Renal cortex interstitium (tissue), 11 donors: ENCODE measurements around the gene WIPF1. TPM values are rescaled to one million over a fixed set of nuclear protein-coding genes. Genes with fewer than 3 reads are reported as not detected.

Source experiments
- DNase-seq, 11 donors: peaks; one replicate each; pipeline ENCODE4 v3.0.0-alpha.2; 2013; ENCODE audit warnings: low read depth in 9 of 11, low spot score in 4 of 11; ENCODE audit errors: extremely low read depth in 1 of 11
- polyA plus RNA-seq, 3 donors: library from polyadenylated mRNA; unstranded; fragments of 120-200 nt; gene quantifications; one replicate each; pipeline ENCODE4 v1.2.1, GENCODE V29; 2013; ENCODE audit not compliant: insufficient read length in 3 of 3

WIPF1 gene
- polyA plus RNA-seq, 3 donors = 25.1 to 30.1 (median 25.3) TPM

DNA sequence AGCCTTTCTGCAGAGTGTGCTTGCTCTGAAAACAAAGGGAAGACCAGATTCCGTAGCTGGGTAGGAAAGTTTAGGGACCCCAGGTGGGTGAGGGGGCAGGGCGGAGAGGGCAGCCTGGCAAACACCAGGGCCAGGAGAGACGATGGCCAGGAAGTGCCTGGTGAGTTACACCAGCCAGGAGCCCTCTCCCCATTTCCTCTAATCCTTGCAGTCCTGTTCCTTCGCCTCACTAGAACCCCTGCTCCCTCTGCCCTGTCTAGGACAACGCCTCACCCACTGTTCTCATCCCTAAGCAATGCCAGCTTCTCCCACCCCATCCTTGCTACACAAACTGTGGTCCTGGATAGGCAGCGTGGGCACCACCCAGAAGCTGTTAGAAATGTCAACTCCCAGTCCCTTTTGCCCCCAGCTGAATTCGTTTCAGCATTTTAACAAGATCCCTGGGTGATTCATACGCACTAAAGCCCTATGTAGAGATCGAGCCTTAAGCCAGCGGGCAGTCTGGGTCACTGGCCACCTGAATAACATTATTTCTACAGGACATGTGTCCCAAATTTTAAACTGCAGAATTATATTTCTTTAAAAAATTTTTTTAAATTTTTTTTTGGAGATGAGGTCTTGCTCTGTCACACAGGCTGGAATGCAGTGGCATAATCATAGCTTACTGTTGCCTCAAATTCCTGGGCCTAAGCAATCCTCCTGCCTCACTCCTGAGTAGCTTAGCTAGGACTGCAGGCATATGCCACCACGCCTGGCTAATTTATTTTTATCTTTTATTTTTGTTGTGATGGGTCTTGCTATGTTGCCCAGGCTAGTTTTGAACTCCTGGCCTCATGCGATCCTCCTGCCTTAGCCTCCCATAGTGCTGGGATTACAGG lies 10.9 kb downstream of the WIPF1 start:
- DNase-seq = no peak

DNA sequence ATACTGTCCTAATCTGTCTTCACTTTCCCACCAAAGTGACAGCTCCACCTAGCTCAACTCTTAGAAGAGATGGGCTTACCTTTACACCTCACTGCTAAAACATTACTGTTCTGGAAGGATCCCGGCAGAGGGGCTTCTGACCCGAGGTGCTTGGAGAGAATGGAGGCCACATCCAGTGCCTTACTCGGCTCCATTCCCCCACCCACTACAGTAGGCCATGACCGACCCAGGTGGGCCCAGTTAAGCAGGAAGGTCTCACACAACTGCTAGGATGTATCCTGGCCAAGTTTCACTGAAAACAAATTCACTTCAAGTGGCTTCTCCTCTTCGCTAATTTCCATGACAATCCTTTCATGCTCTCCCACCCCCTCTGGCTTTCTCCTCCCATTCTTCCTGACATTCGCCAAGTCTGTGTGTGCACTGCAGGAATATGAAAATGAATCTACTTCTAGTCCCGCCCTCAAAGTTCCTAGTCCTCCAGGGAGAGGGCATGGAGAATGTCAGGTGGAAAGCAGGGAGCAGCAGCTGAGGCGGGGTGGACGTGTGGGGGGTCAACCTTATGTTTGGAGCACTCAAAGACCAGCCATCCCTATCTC lies 11.8 kb downstream of the WIPF1 start:
- DNase-seq = no peak

DNA sequence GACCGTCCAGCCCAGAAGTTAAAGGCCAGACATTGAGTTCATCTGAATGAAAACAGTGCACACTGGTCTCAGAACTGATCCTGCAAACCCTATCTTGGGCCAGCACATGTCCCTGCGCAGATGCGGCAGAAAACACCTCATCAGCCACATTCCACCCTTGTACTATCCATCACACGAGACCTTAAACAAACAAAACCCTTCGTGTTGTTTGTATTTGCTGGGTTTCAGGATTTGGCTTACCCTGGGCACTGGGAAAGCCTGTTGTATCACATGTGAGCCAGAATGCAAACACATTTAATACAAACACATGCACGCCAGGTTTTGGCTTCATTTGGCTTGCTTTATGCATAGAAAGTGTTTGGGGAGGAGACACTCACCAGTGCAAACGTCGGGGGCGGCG lies 12.5 kb downstream of the WIPF1 start:
- DNase-seq = no peak

DNA sequence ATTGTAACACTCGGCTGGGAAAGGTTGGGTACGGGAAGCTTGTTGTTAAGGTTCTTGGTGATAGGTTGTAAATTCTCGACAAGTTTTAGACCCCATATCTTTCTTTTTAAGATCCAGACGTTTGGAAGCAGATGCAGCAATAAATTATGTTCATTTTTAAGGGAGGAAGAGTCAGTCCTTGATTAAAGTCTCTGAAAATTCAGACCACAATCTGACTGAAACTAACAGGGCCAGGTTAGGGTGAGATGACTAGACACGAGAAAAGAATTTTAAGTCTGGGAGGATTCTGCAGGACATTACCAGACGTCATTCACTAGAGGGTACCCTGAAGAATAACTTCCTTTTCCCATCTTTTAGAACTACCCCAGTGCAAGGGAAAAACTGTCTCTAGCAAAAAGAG lies 16.1 kb downstream of the WIPF1 start:
- no peak for DNase-seq

DNA sequence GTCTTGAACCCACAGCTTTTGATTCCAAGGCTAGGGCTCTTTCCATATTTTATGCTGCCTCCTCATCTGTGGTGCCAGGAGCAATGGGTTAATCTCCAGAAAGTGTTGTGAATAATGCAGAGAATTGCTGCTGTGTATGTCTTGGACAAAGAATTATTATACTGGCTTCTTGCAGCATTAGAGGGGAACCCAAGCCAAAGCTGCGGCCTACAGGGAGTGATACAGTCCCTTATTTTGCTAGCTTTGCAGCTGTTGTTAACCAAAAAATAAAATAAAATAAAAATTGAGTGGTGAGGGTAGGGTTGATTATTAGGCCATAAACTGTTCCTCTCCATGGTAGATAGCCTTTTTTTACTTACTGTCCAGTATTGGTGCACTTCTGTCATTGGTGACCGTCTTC lies 16.7 kb downstream of the WIPF1 start:
- no peak for DNase-seq

DNA sequence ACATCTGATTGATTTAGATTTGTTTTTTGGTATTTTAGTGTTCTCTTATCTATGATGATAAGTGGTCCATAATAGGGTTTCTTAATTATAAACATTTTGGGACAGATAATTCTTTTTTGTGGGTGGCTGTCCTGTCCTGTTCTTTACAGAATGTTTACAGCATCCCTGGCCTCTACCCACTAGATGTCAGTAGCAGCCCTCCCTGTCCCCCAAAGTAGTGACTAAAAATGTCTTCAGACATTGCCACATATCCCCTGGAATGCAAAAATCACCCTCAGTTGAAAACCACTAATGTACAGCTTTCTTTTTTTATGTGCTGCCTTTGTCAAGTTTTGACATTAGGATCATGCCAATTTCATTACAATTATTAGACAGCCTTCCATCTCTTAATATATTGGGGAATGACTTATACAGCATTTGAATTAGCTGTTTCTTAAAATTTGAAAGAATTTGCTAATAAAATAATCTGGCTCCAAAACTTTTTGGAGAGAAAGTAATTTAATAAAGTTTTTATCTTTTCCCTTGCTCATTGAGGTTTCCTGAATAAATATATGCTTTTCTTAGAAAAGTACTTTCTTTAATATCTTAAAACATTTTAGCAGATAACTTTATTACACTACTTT lies 19.5 kb downstream of the WIPF1 start:
- DNase-seq = no peak

DNA sequence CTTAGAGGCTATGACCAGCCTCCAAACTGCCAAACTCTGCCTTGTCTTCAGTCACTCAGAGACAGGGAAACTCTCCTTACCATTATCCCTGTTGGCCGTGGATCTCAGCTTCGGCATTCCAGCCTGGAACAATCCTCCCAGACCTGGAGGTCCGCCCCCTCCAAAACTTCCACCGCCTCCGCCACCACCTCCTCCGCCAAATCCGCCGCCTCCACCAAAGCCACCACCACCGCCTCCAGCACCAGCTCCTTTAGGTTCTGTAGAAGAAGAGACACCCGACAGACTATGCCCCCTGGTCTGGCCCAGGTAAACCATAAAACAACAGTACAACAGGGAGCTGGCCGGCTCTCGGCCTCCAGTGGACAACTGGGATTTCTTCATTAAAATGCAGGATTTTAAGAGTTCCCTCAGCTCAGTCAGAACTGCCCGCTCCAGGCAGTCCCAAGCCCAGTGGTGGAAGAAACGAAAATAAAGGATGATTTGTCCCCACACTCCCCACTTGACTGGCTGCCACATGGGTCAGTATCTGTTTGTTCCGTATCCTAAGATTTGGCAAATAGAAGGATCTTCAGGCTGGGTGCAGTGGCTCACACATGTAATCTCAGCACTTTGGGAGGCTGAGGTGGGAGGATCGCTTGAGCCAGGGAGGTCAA lies 22.4 kb downstream of the WIPF1 start:
- DNase-seq = no peak

DNA sequence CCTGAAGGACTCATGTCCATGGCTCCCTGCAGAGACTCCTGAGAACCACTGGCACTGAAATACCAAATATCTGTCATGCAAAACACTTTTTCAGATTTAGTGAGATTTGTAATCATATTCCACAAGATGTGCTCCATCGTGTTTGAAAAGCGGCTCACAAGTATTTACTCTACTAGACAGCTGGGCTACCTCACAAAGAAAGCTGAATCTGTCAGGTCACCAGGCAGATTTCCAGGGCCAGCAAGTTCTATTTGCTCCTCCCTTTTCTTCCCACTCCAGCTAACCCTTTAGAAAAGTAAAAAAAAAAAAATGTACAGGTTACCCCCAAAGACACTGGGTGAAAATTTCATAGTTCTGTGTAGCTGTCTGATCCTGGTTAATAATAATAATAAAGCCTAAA lies 22.9 kb downstream of the WIPF1 start:
- DNase-seq = no peak

DNA sequence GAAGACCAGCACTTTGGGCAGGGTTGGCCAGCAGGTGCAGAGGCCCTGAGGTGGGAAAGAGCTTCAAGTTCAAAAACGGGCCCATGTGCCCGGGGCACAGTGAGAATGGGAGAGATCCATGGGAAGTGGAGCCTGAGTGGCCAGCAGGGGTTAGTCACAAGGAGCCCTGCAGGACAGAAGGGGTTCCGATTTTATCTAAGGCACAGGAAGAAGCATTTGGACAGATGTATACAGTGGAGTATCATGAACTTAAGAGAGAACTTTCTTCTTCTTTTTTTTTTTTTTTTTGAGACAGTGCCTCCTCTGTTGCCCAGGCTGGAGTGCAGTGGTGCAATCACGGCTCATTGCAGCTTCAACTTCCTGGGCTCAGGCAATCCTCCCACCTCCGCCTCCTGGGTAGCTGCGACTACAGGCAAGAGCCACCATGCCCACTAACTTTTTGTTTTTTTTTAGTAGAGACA lies 24.0 kb downstream of the WIPF1 start:
- no peak for DNase-seq

DNA sequence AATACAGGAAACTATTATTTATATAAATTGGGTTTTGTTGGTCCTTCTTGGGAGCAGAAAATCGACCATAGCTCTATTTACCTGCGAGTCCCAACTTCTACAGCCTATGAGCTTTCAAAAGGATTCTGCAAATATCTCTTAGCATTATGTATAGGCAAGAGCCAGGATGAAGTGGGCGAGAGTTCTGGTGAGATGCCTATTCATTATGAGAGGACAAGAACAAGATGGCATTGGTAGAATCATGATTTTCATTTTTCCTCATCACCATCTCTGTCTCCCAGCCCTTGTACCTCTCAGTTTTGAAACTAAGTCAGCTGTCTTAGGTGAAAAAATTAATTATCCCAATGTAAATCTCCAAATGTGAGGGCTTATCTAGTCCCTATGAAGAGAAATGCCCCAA lies 25.0 kb downstream of the WIPF1 start:
- no peak for DNase-seq

DNA sequence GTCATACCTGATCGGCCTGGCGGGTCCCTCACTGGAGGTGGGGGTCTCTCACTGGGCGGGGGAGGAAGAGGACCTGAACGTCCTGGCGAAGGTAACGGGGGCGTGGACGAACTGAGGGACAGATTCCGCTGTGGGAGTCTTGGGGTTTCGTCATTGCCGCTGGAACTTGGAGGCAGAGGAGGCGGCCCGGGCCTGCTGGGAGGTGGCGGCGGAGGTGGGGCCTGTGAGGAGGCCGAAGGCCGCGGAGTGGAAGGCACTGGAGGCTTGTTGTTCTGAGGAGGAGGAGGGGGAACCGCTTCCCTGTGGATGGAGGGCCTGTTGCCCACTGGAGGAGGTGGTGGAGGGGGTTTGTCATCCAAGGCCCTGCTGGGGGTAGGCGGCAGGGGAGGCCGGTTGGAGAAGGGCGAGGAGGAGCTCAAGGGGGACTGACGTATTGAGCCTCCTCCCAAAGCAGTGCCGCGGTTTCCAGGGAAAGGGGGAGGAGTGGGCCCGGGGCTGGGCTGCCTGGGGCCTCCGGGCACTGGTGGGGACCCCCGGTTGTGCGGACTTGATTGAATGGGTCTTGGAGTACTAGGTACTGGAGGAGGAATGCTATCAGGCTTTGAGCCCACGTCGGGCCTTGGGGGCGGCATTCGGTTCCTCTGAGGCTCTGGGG lies 25.8 kb downstream of the WIPF1 start:
- no peak for DNase-seq

DNA sequence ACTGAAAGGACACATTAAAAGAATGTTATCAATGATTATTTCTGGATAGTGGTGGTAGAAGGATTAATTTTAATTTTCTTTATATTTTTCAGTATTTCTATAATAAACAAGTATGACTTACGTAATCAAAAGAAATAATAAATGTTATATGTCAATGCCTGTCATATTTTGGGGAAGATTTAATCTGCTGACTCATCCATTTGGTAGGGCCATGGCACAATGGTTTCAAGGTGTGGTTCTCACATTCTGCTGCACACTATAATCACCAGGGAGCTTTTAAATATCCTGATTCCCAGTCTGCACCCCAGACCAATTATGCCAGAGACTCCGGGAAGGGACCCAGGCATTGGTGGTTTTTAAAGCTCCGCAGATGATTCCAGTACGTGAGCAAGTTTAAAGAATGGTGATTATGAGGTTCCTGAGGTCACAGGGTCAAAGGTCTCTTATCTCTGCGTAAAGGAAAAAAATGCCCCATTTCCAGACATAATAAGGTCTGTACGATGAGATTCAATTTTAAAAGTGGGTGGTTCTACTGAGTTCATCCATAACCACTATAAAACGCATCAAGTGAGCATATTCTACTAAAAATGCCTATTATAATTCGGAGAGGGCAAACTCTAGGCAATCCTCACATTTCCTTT lies 27.2 kb downstream of the WIPF1 start:
- DNase-seq = no peak

DNA sequence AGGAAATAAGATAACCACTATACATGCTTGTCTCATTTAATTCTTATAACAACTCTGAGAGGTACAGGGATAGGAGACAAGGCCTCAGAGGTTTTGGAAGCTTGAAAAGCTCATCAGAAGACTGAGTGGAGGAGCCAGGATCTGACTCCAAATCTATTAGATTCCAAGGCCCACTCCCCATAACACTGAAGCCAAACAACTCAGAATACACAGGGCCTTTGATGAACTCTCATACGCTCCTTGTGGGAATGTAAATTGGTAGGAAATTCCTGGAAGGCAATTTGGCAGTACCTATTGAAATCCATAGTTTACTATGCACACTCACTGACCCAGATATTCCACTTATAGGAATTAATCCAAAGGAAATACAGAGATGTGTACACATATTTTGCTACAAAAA lies 27.9 kb downstream of the WIPF1 start:
- no peak for DNase-seq

DNA sequence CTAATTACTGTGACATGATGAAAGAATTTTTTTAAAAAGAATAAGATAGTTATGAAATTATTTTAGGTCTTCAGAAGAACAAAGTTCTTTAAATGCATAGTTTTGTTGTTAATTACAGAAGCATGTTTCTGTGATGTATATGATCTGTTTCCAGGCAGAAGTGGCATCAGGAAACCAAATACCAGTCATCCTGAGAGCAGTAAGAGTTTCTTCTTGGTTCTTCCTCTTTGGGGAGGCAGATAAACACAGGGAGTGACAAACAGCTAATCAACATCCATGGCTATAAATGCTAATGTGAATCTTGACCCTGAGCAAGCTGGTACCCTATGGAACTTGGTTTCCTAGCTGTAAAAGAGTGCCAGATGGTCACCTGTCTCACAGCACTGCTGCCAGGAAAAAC lies 29.2 kb downstream of the WIPF1 start:
- DNase-seq = no peak

DNA sequence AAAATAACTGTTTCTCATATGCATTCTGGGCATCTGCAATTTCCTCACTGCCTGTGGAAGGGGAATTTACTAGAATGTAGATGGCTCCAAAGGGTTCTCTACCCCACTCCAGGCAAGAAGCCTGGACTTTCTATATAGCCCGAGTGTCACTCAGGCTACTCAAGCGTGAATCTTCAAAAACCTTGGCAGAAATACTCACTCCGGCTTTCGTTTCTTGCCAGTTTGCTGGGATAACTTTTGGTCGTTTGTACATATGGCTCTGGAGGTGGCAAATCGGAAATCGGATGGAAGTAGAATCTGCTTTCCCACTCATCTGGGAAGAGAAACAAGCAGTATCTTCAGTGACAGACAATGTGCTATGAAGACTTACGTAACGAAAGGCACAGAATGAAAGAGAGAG lies 30.7 kb downstream of the WIPF1 start:
- DNase-seq = no peak

DNA sequence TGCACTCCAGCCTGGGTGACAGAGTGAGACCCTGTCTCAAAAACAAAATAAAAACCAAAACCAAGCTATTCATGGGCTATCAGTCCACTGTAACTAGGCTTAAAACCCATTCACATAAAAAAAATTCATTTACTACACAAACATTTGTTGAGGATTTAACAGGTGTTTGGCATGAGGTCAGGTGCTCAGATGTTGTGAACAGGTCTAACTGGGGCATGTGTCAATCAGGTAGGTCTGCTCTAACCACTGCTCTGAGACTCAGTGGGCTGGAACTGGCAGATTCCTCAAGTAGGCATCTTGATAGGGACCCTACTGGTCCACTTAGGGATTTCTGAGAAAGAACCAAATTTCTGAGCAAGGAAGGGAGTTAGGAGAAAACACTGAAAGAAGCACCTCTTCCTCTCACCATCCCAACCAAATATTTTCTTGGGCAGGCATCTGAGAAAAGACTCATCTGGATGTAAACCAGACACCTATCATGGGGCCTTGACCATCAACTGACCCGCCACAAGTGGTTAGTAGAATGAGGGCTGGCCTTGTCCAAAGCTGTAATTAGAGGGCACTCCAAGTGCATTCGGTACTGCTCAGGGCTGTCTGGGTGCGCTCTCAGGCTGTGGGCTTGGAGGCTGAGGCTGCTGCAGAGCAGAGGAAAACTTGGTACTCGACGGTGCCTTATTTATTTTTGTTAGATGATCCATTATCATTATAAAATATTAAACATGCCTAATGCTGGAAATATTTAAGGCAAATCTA lies 33.9 kb downstream of the WIPF1 start:
- no peak for DNase-seq

DNA sequence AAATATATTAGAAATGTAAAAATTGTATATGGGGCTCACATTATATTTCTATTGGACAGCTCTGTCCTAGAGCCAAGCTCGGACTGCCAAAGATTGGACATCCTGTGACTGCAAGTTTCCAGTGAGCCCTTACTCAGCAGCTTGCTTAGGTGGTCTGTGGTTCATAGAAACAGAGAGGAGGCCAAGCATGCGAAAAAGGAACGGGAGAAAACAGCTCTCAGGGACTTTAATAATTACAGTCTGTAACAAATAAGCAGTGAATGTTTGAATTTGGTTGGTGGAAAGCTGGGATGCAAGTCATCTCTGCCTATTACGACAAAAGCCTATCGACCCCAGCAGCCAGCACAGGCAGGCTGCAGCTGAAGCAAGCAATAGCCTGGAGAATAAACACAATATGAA lies 35.6 kb downstream of the WIPF1 start:
- DNase-seq = no peak

DNA sequence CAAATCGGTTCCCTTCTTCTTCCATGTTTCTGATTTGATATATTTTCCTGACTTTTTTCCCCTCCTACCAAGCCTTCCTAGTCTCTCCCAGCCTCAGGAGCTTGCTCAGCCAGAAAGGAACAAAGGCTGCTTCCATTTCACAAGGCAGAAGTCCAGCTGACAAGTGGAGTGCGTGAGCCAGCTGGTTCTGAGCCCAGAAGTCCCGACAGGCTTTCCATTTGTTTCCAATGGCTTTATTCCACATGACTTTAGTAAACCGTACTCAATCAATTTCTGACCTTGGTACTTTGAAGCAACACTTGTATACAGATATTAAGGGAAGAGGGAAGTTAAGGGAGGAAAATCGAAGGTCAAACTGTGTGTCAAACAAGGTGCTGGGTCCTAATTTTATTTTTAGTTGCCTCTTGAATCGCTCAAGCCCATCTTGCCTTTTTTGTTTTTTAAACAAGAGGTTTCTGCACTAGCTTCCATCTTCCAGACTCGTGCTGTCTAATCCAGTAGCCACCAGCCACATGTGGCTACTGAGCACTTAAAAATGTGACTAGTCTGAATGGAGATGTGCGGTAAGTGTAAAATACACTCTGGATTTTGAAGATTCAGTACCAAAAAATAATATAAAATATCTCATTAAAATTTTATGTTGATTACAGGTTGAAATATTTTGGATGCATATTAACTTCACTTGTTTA lies 36.2 kb downstream of the WIPF1 start:
- DNase-seq = peak in 6 of 11 donors; percentile 21 to 44 (median 32)
